ENCODE measurements around the gene BUD23.

- TF ChIP-seq POLR2A (IDR thresholded peaks at IDR 0.05) = no peak
- no peak for TF ChIP-seq POLR2AphosphoS5 (IDR thresholded peaks at IDR 0.05)
- no peak for TF ChIP-seq CTCF (IDR thresholded peaks at IDR 0.05)
Observed at GRCh38 chr7:73740771-73741170, 57.4 kb downstream of the BUD23 start.

Data from breast epithelium (tissue), 3 donors.